SW480 (cell line): Measurements from ENCODE around the gene CACNA1G.

ENCODE experiments used
- DNase-seq: peaks from one replicate; pipeline ENCODE4 v3.0.0-alpha.2; 2016; ENCODE audit warnings: low spot score

CACNA1G gene

GRCh38 chr17:50560185-50560824, at the start of gene CACNA1G:
Gene CACNA1G (plus strand): TSS chr17:50560715. CDS start chr17:50561460, 745 bp downstream.
- DNase-seq: peak; percentile 85

DNA sequence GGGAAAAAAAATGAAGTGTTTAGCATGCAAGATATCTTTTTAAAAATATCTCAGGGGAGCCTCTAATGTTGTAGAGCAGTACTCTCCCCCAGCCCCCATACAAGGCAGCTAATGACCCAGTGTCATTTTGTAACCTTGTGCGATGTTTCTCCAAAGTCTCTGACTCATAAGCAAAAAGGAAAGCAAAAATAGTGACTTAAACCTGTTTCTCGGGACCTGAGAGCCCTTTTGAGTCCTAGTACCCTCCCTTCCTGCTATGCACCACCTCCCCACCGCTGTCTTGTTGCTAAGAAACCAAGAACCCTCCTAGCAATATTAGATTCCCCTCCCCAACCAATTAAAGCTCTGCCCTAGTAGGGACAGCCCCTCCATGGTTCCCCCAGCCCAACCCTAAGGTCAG, 49.5 kb upstream of the CACNA1G start:
- DNase-seq: no peak

DNA sequence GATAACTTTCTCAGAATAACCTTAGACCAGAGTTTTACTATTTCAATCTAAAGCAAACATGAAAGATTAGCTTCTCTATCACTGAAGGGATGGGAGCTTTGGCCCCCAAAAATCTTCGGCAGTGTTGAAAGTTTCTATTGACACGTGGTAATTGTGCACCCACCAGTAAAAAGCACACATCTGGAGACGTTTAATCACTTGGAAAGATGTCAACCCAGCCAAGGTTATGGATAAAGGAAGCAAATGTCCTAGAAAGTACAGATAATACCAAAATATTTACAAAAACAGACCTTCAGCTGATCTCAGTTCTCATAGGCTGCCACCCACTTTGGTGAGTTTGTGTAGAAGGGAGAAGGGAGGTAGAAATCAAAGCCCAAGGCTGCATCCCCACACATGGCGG, 47.0 kb upstream of the CACNA1G start:
- DNase-seq: no peak

GRCh38 chr17:50514388-50514787, 46.1 kb upstream of the CACNA1G start:
- DNase-seq: no peak

- no peak for DNase-seq
Measured at GRCh38 chr17:50514936-50515702, 45.4 kb upstream of the CACNA1G start.

- no peak for DNase-seq
Measured at GRCh38 chr17:50517011-50517410, 43.5 kb upstream of the CACNA1G start.

DNA sequence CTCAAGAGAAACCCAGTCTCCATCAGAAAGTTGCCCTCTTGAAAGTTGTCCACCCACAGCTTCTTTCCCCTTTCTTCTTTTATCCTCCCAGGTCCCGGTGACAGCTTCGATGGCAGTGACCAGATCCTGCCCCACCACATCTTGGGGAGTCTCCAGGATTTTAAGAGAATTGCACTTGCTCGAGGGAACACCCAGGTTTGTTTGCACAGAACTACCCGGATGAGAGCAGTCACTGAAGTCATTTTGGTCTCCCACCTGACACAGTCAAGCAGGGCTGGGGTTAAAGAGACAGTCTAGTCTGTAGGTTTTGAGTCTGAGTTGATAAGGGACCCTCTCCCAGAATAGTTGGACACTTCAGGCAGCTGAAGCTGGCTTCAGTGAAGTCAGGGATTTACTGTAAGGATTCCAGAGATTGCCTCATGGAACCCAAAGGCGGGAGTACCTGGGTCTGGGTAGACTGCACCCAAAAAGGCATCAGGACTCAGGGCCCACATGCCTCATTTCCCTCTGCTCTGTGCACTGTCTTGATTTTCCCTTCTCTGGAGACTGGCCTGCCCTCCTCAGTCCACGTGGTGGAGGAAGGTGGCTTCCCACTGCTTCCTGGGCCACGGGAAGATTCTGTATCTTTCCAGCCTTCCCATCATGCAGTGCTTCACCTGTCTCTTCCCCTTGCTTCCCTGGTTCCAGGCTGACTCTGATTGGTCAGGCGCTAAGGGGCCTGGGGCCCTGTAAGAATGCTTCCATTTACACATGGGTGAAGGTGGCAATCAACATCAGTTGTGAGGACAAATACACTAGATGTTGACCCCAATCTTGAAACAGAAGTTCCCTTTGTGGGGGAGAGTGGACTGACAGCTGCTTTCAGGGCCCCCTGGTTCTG, 42.8 kb upstream of the CACNA1G start:
- DNase-seq: no peak

- DNase-seq: no peak
Measured at GRCh38 chr17:50518384-50519023, 42.0 kb upstream of the CACNA1G start.

- no peak for DNase-seq
Measured at GRCh38 chr17:50519141-50519834, 41.2 kb upstream of the CACNA1G start.

DNA sequence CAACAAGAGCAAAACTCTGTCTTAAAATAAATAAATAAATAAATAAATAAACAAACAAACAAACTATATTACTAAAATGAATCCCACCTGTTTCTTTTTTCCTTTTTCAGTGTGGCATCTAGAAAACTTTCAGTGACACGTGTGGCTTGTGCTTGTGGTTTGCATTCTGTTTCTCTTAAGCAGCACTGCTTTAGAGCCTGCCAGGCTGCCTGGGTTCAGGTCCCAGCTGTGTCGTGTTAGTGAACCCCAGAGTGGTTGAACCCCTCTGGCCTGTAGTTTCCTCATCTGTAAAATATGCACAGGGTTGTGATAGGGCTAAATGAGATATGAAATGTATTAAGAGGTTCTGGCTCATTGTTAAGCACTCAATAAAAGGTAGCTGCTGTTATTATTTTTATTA, 40.0 kb upstream of the CACNA1G start:
- DNase-seq: no peak

DNA sequence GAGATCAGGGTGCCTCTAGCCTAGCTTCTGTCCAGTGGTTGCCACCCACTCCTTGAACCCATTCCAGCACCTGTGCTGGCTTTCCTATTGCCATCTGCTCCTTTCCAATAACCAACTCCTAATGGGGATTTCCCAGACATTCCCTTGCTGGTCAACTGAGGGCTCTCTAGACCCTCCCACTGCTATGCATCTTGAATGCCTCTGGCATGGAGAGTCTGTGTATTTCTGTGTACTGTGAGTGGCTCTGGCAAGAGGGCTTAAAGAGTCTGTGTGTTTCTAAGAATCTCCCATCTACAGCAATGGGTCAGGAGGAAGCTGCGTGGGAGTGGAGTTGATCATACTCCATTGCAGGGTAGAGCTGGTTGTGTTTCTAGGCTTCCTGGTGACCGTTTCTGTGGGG, 39.0 kb upstream of the CACNA1G start:
- DNase-seq: no peak

DNA sequence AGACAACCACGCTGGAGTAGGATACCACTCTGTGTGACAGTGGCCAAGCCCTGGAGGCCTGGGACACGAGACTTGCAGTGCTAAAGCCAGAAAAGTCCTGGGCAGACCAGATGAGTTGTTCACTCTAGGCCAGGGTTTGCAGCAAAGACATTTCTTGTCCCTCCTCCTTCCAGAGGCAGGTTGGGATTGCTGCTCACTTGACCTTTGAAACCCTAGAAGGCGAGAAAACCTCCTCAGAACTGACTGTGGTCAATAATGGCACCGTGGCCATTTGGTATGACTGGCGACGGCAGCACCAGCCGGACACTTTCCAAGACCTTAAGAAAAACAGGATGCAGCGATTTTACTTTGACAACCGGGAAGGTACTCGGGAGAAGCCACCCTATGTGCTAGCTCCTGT, 37.7 kb upstream of the CACNA1G start:
- no peak for DNase-seq

GRCh38 chr17:50523208-50523607, 37.3 kb upstream of the CACNA1G start:
- DNase-seq: no peak

DNA sequence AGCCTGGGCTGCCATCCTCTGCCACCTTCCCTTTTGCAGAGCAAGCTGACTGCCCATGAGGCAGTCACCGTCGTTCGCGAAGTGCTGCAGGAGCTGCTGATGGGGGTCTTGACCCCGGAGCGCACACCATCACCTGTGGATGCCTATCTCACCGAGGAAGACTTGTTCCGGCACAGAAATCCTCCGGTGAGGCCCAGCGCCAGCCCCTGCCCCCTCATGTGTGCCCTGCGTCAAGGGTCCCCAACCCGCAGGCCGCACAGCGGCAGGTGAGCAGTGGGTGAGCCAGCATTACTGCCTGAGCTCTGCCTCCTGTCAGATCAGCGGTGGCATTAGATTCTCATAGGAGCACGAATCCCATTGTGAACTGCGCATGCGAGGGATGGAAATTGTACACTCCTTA, 35.7 kb upstream of the CACNA1G start:
- no peak for DNase-seq

GRCh38 chr17:50527155-50527762, 33.3 kb upstream of the CACNA1G start:
- no peak for DNase-seq

- DNase-seq: no peak
Measured at GRCh38 chr17:50527949-50528474, 32.5 kb upstream of the CACNA1G start.

DNA sequence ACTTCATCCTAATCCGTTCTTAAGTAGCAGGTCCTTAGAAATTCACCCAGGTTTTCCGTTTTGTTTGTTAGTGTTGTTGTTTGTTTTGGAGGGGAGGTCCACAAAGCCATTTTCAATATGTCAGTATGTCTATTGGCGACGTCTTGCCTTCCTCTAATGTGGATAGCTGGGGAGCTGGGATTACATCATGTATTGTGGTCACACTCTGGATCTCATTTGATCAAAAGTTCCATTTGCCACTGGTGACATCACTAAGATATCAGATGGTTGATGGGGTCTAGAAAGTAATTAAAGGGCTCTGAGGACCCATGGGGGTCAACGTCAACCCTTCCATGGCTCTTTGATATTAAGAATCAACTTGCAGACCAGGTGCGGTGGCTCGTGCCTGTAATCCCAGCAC, 30.7 kb upstream of the CACNA1G start:
- DNase-seq: no peak

- DNase-seq: no peak
Measured at GRCh38 chr17:50531428-50532025, 29.0 kb upstream of the CACNA1G start.

GRCh38 chr17:50532452-50533024, 28.0 kb upstream of the CACNA1G start, which contains the start of gene EPN3:
Gene EPN3 (plus strand): TSS chr17:50532735. CDS start chr17:50536557, 3,822 bp downstream.
- no peak for DNase-seq

- no peak for DNase-seq
Measured at GRCh38 chr17:50533185-50533584, 27.3 kb upstream of the CACNA1G start.
